ENCODE measurements around the gene PIK3C2G. TPM values are rescaled to one million over a fixed set of nuclear protein-coding genes. Genes with fewer than 3 reads are reported as not detected.

PIK3C2G gene
- total RNA-seq, 2 donors from 2014 or later: not detected

- no peak overlapping the region for H3K27ac Mint-ChIP-seq
- H3K9me3 Mint-ChIP-seq: peaks cover 8% of the 10 kb centered on the region
- H3K36me3 Mint-ChIP-seq (ENCODE audit: low read depth): no peaks in the 10 kb centered on the region
- H3K4me3 Mint-ChIP-seq: no peak overlapping the region
- no peak for ATAC-seq (replicated peaks)
- no peaks in the 10 kb centered on the region for H3K4me1 Mint-ChIP-seq
- H3K27me3 Mint-ChIP-seq: no peaks in the 10 kb centered on the region
Measured at GRCh38 chr12:18640321-18640955, 379.1 kb downstream of the PIK3C2G start.

GRCh38 chr12:18643681-18644080 is 382.4 kb downstream of the PIK3C2G start:
- no peaks in the 10 kb centered on the region for H3K36me3 Mint-ChIP-seq (ENCODE audit: low read depth)
- no peaks in the 10 kb centered on the region for H3K9me3 Mint-ChIP-seq
- H3K4me3 Mint-ChIP-seq: no peak overlapping the region
- no peak overlapping the region for H3K27ac Mint-ChIP-seq
- no peaks in the 10 kb centered on the region for H3K27me3 Mint-ChIP-seq
- H3K4me1 Mint-ChIP-seq: no peaks in the 10 kb centered on the region
- no peak for ATAC-seq (replicated peaks)

GRCh38 chr12:18644564-18644963 is 383.2 kb downstream of the PIK3C2G start:
- Mint-ChIP-seq H3K36me3 (ENCODE audit: low read depth) (no peaks in the 10 kb centered on the region), H3K27ac (no peak overlapping the region), H3K4me1 (no peaks in the 10 kb centered on the region), H3K4me3 (no peak overlapping the region), H3K9me3 (no peaks in the 10 kb centered on the region), H3K27me3 (no peaks in the 10 kb centered on the region)
- no peak for ATAC-seq (replicated peaks)

GRCh38 chr12:18646286-18646890 is 385.1 kb downstream of the PIK3C2G start:
- no peaks in the 10 kb centered on the region for H3K27me3 Mint-ChIP-seq
- no peak for ATAC-seq (replicated peaks)

GRCh38 chr12:18651525-18651924 is 390.2 kb downstream of the PIK3C2G start:
- Mint-ChIP-seq H3K36me3 (ENCODE audit: low read depth) (no peaks in the 10 kb centered on the region), H3K4me1 (no peaks in the 10 kb centered on the region), H3K9me3 (peaks cover 10% of the 10 kb centered on the region), H3K4me3 (no peak overlapping the region), H3K27ac (no peak overlapping the region), H3K27me3 (no peaks in the 10 kb centered on the region)
- no peak for ATAC-seq (replicated peaks)

More at GRCh38 chr12:18646286-18646890, 385.1 kb downstream of the PIK3C2G start:
- Mint-ChIP-seq H3K36me3 (ENCODE audit: low read depth) (no peaks in the 10 kb centered on the region), H3K27ac (no peak overlapping the region), H3K9me3 (peaks cover 4% of the 10 kb centered on the region), H3K4me1 (no peaks in the 10 kb centered on the region), H3K4me3 (no peak overlapping the region)

- Mint-ChIP-seq H3K9me3 (peaks cover 16% of the 10 kb centered on the region), H3K4me1 (no peaks in the 10 kb centered on the region), H3K27ac (no peak overlapping the region), H3K36me3 (ENCODE audit: low read depth) (no peaks in the 10 kb centered on the region), H3K4me3 (no peak overlapping the region), H3K27me3 (no peaks in the 10 kb centered on the region)
- ATAC-seq (replicated peaks): no peak
Measured at GRCh38 chr12:18652596-18652995, 391.3 kb downstream of the PIK3C2G start.

- Mint-ChIP-seq H3K36me3 (ENCODE audit: low read depth) (no peaks in the 10 kb centered on the region), H3K9me3 (peaks cover 21% of the 10 kb centered on the region), H3K27ac (no peak overlapping the region), H3K27me3 (no peaks in the 10 kb centered on the region), H3K4me1 (no peaks in the 10 kb centered on the region), H3K4me3 (no peak overlapping the region)
- ATAC-seq (replicated peaks): no peak
Measured at GRCh38 chr12:18653465-18653864, 392.1 kb downstream of the PIK3C2G start.

GRCh38 chr12:18655351-18655750 is 394.0 kb downstream of the PIK3C2G start:
- Mint-ChIP-seq H3K4me1 (no peaks in the 10 kb centered on the region), H3K27ac (no peak overlapping the region), H3K9me3 (peaks cover 18% of the 10 kb centered on the region), H3K36me3 (ENCODE audit: low read depth) (no peaks in the 10 kb centered on the region), H3K27me3 (no peaks in the 10 kb centered on the region), H3K4me3 (no peak overlapping the region)
- ATAC-seq (replicated peaks): no peak

- H3K27me3 Mint-ChIP-seq: no peaks in the 10 kb centered on the region
- no peak overlapping the region for H3K4me3 Mint-ChIP-seq
Measured at GRCh38 chr12:18658179-18658578, 396.9 kb downstream of the PIK3C2G start.

GRCh38 chr12:18658829-18659228 is 397.5 kb downstream of the PIK3C2G start:
- Mint-ChIP-seq H3K27me3 (no peaks in the 10 kb centered on the region), H3K9me3 (peaks cover 16% of the 10 kb centered on the region), H3K27ac (no peak overlapping the region), H3K4me3 (no peak overlapping the region), H3K4me1 (no peaks in the 10 kb centered on the region), H3K36me3 (ENCODE audit: low read depth) (no peaks in the 10 kb centered on the region)
- ATAC-seq (replicated peaks): no peak

More at GRCh38 chr12:18658179-18658578, 396.9 kb downstream of the PIK3C2G start:
- Mint-ChIP-seq H3K36me3 (ENCODE audit: low read depth) (no peaks in the 10 kb centered on the region), H3K4me1 (no peaks in the 10 kb centered on the region), H3K27ac (no peak overlapping the region), H3K9me3 (peaks cover 18% of the 10 kb centered on the region)
- no peak for ATAC-seq (replicated peaks)

- Mint-ChIP-seq H3K9me3 (peaks cover 12% of the 10 kb centered on the region), H3K36me3 (ENCODE audit: low read depth) (no peaks in the 10 kb centered on the region), H3K4me3 (no peak overlapping the region), H3K4me1 (no peaks in the 10 kb centered on the region), H3K27ac (no peak overlapping the region), H3K27me3 (no peaks in the 10 kb centered on the region)
- ATAC-seq (replicated peaks): no peak
Measured at GRCh38 chr12:18676141-18676540, 414.8 kb downstream of the PIK3C2G start.

- no peaks in the 10 kb centered on the region for H3K27me3 Mint-ChIP-seq
- H3K27ac Mint-ChIP-seq: no peak overlapping the region
- H3K36me3 Mint-ChIP-seq (ENCODE audit: low read depth): no peaks in the 10 kb centered on the region
- peaks cover 12% of the 10 kb centered on the region for H3K9me3 Mint-ChIP-seq
- H3K4me1 Mint-ChIP-seq: no peaks in the 10 kb centered on the region
- H3K4me3 Mint-ChIP-seq: no peak overlapping the region
- no peak for ATAC-seq (replicated peaks)
Measured at GRCh38 chr12:18676996-18677588, 415.8 kb downstream of the PIK3C2G start.

GRCh38 chr12:18681818-18682217 is 420.5 kb downstream of the PIK3C2G start:
- Mint-ChIP-seq H3K4me1 (no peaks in the 10 kb centered on the region), H3K9me3 (peaks cover 5% of the 10 kb centered on the region), H3K27ac (no peak overlapping the region), H3K36me3 (ENCODE audit: low read depth) (no peaks in the 10 kb centered on the region), H3K4me3 (no peak overlapping the region), H3K27me3 (no peaks in the 10 kb centered on the region)
- no peak for ATAC-seq (replicated peaks)

- peaks cover 5% of the 10 kb centered on the region for H3K9me3 Mint-ChIP-seq
- no peaks in the 10 kb centered on the region for H3K27me3 Mint-ChIP-seq
- ATAC-seq (replicated peaks): no peak
- no peak overlapping the region for H3K4me3 Mint-ChIP-seq
- no peaks in the 10 kb centered on the region for H3K36me3 Mint-ChIP-seq (ENCODE audit: low read depth)
- H3K27ac Mint-ChIP-seq: no peak overlapping the region
- H3K4me1 Mint-ChIP-seq: no peaks in the 10 kb centered on the region
Measured at GRCh38 chr12:18683327-18684013, 422.2 kb downstream of the PIK3C2G start.

GRCh38 chr12:18684430-18684829 is 423.1 kb downstream of the PIK3C2G start:
- no peaks in the 10 kb centered on the region for H3K27me3 Mint-ChIP-seq
- H3K4me3 Mint-ChIP-seq: no peak overlapping the region
- no peaks in the 10 kb centered on the region for H3K36me3 Mint-ChIP-seq (ENCODE audit: low read depth)
- ATAC-seq (replicated peaks): no peak
- H3K4me1 Mint-ChIP-seq: no peaks in the 10 kb centered on the region
- H3K27ac Mint-ChIP-seq: no peak overlapping the region
- H3K9me3 Mint-ChIP-seq: peaks cover 5% of the 10 kb centered on the region

All from activated T-helper 17 cell treated with anti-CD3 and anti-CD28 coated beads, Interleukin-2, amount 50 U/mL, for 72 hours (primary cell).